Parathyroid adenoma (tissue), 2 donors: ENCODE data around the gene BIRC5.
"Not testable (repeated sequence)": the region's sequence is repeated elsewhere in the genome, so short reads cannot be mapped to it uniquely, and the experiment has no call there.

Experiments
- H2AFZ ChIP-seq: fragments of 300-600 bp; sonication (generic); one replicate; pipeline ENCODE4 v1.7.0; 2017; ENCODE audit warnings: antibody characterized with exemption, mild to moderate bottlenecking
- H3K27ac ChIP-seq: fragments of 300-600 bp; sonication (generic); one replicate; pipeline ENCODE4 v1.7.0; 2017
- H3K27me3 ChIP-seq: fragments of 300-600 bp; sonication (generic); one replicate; pipeline ENCODE4 v1.7.0; 2017; ENCODE audit warnings: low read length; ENCODE audit not compliant: control insufficient read depth, insufficient read depth
- H3K36me3 ChIP-seq: fragments of 300-600 bp; sonication (generic); one replicate; pipeline ENCODE4 v1.7.0; 2017; ENCODE audit warnings: low read length; ENCODE audit not compliant: control insufficient read depth, insufficient read depth
- H3K4me1 ChIP-seq: fragments of 300-600 bp; sonication (generic); one replicate; pipeline ENCODE4 v1.7.0; 2017; ENCODE audit warnings: control low read depth
- H3K4me2 ChIP-seq: fragments of 300-600 bp; sonication (generic); one replicate; pipeline ENCODE4 v1.7.0; 2017; ENCODE audit warnings: low read length
- H3K4me3 ChIP-seq: fragments of 300-600 bp; sonication (generic); one replicate; pipeline ENCODE4 v1.7.0; 2017; ENCODE audit warnings: low read depth, low read length
- H3K79me2 ChIP-seq: fragments of 300-600 bp; sonication (generic); one replicate; pipeline ENCODE4 v1.7.0; 2017; ENCODE audit warnings: control low read depth
- H3K9ac ChIP-seq: fragments of 300-600 bp; sonication (generic); one replicate; pipeline ENCODE4 v1.7.0; 2017; ENCODE audit warnings: mild to moderate bottlenecking
- H3K9me3 ChIP-seq: fragments of 300-600 bp; sonication (generic); one replicate; pipeline ENCODE4 v1.7.0; 2017; ENCODE audit warnings: low read length; ENCODE audit not compliant: control insufficient read depth
- TF ChIP-seq, protein P1 (sequence below): fragments of 300-600 bp; sonication (generic); IDR thresholded peaks from one replicate; pipeline ENCODE4 v1.7.0; 2017; ENCODE audit warnings: antibody characterized with exemption, mild to moderate bottlenecking
- donor health status: primary hyperparathyroidism.

Gene BIRC5

DNA sequence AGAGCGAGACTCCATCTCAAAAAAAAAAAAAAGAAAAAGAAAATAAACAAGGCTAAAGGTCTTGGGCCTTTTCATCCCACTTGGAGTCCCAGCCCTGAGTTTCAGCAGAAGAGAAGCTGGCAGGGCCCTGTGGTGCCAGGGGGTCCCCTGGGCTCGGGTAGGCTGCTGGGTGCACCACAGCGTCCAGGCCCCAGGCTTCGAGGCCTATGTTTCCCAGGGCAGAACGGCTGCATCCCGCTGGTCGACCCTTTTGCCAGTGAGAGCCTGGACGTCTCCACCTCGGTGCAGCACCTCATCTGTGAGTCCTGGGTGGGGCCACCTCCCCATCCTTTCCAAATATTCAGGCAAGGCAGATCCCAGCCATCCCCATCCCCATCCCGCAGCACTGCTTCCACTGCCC, 19.6 kb downstream of the BIRC5 start:
- Histone ChIP-seq H3K4me1 (no peaks in the 10 kb centered on the region), H3K4me2 (no peak overlapping the region), H3K9ac (no peak overlapping the region), H3K79me2 (no peaks in the 10 kb centered on the region), H3K9me3 (no peaks in the 10 kb centered on the region), H3K36me3 (no peaks in the 10 kb centered on the region), H3K27ac (no peak overlapping the region), H3K27me3 (peaks cover 7% of the 10 kb centered on the region), H2AFZ (no peak overlapping the region), H3K4me3 (no peak overlapping the region)
- TF ChIP-seq, protein P1, sequence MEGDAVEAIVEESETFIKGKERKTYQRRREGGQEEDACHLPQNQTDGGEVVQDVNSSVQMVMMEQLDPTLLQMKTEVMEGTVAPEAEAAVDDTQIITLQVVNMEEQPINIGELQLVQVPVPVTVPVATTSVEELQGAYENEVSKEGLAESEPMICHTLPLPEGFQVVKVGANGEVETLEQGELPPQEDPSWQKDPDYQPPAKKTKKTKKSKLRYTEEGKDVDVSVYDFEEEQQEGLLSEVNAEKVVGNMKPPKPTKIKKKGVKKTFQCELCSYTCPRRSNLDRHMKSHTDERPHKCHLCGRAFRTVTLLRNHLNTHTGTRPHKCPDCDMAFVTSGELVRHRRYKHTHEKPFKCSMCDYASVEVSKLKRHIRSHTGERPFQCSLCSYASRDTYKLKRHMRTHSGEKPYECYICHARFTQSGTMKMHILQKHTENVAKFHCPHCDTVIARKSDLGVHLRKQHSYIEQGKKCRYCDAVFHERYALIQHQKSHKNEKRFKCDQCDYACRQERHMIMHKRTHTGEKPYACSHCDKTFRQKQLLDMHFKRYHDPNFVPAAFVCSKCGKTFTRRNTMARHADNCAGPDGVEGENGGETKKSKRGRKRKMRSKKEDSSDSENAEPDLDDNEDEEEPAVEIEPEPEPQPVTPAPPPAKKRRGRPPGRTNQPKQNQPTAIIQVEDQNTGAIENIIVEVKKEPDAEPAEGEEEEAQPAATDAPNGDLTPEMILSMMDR: no peak

DNA sequence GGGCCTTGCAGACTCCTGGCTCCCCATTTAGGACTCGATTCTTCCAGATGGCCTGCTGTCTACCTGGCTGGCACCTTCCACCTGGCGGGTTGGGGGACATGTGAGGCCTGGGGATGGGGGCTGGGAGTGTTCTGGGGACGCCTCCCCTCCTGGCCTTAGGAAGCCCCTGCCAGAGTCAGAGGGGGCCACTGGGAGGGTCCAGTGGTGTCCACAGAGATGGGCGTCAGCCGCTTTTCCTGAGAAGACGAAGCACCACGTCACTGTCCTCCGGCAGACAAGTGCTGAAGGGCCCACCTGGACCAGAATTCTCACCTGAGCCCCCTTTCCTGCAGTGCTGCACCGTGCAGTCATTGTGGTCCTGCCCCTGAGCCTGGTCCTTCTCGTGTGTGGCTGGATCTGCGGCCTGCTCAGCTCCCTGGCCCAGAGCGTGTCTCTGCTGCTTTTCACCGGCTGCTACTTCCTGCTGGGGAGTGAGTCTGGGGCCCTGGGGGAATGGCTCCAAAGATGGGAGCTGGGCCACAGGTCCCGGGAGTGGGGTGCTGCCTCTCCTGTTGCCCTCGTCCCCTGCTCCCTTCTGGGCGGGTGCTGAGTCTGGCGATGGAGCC, 20.3 kb downstream of the BIRC5 start:
- H3K27me3 ChIP-seq: peaks cover 7% of the 10 kb centered on the region
- H3K79me2 ChIP-seq: no peaks in the 10 kb centered on the region
- TF ChIP-seq, protein P1: no peak
- H2AFZ ChIP-seq: no peak overlapping the region
- H3K4me3 ChIP-seq: no peak overlapping the region
- no peaks in the 10 kb centered on the region for H3K36me3 ChIP-seq
- H3K9ac ChIP-seq: no peak overlapping the region
- H3K9me3 ChIP-seq: no peaks in the 10 kb centered on the region
- no peak overlapping the region for H3K4me2 ChIP-seq
- H3K27ac ChIP-seq: no peak overlapping the region
- no peaks in the 10 kb centered on the region for H3K4me1 ChIP-seq

DNA sequence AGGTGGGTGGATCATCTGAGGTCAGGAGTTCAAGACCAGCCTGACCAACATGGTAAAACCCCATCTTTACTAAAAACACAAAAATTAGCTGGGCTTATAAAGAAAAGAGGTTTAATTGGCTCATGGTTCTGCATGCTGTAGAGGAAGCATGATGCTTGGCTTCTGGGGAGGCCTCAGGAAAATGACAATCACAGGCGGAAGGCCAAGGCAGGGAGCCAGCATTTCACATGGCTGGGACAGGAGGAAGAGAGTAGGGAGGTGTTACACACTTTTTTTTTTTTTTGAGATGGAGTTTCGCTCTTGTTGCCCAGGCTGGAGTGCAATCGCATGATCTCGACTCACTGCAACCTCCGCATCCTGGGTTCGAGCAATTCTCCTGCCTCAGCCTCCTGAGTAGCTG, 21.0 kb downstream of the BIRC5 start:
- not testable (repeated sequence) for H3K9ac ChIP-seq, H3K27me3 ChIP-seq, H3K4me1 ChIP-seq, H3K4me2 ChIP-seq, H3K79me2 ChIP-seq, H3K4me3 ChIP-seq, H3K36me3 ChIP-seq, H3K27ac ChIP-seq, H2AFZ ChIP-seq, H3K9me3 ChIP-seq

DNA sequence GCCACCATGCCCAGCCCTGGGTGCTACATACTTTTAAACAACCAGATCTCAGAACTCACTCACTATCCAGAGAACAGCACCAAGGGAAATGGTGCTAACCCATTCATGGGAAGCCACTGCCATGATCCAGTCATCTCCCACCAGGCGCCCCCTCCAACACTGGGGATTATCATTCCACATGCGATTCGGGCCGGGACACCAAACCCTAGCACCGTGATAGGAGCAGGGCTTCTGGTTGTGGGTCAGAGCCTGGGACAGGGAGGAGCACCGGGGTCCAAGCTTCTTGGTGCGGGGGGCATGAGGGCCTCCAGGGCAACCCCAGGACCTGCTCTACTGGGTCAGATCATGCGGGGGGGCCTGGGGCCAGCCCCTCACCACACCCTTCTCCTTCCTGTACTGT, 21.8 kb downstream of the BIRC5 start:
- Histone ChIP-seq H3K27ac (no peak overlapping the region), H3K4me3 (no peak overlapping the region), H3K27me3 (peaks cover 7% of the 10 kb centered on the region), H3K9me3 (no peaks in the 10 kb centered on the region), H3K79me2 (no peaks in the 10 kb centered on the region), H3K4me1 (no peaks in the 10 kb centered on the region), H3K36me3 (no peaks in the 10 kb centered on the region), H3K9ac (no peak overlapping the region), H2AFZ (no peak overlapping the region), H3K4me2 (no peak overlapping the region)
- TF ChIP-seq, protein P1: no peak

DNA sequence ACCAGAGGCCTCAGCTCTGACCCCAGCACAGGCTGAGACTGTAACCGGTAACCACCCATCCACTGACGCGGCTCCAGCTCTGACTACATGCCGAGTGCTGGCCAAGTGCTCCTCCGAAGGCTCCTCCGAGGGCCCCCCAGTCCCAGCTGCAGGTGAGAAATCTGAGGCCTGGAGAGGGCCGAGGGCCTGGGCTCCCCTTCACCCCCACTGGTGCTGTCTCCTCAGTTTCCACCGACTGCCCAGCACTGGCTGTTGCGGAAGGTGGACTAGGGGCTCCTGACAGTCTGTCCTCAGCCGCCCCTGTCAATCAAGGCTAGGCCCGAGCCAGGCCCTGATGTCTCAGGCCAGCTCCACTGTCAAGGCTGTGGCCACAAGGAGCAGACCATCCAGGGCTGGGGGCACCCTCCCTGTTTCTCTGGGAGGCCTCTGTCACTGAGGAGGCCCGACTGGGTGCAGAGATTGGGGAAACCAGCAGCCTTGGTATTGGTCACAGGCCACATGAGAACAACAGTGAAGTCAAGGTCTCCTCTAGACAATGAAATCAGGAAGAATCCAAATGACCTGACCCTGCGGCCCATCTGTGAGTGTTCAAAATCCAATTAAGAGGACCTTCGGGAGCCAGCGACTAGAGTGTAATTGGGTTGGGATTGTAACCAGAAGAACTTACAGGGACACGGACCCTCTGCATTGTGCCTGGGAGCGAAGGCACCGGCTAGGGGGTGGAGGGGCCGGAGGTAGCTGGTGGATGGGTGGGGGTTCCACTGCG, 22.5 kb downstream of the BIRC5 start:
- H3K79me2 ChIP-seq: no peaks in the 10 kb centered on the region
- no peak overlapping the region for H3K4me3 ChIP-seq
- H3K27me3 ChIP-seq: peaks cover under 1% of the 10 kb centered on the region
- no peak overlapping the region for H2AFZ ChIP-seq
- no peak overlapping the region for H3K27ac ChIP-seq
- no peak overlapping the region for H3K4me2 ChIP-seq
- H3K9me3 ChIP-seq: no peaks in the 10 kb centered on the region
- H3K9ac ChIP-seq: no peak overlapping the region
- TF ChIP-seq, protein P1: no peak
- no peaks in the 10 kb centered on the region for H3K36me3 ChIP-seq
- H3K4me1 ChIP-seq: no peaks in the 10 kb centered on the region
